BLaER1 (cell line): ENCODE results near the gene NGEF.

Source experiments
- H3K27ac ChIP-seq: shearing (Covaris generic); formaldehyde crosslinking; 2 replicates; pipeline ENCODE4 v1.8.1; 2022
- H3K27me3 ChIP-seq: shearing (Covaris generic); formaldehyde crosslinking; 2 replicates; pipeline ENCODE4 v1.8.1; 2022
- H3K36me3 ChIP-seq: shearing (Covaris generic); formaldehyde crosslinking; 2 replicates; pipeline ENCODE4 v1.8.1; 2022
- H3K4me1 ChIP-seq: shearing (Covaris generic); formaldehyde crosslinking; 2 replicates; pipeline ENCODE4 v1.8.1; 2022
- H3K4me2 ChIP-seq: shearing (Covaris generic); formaldehyde crosslinking; 2 replicates; pipeline ENCODE4 v1.8.1; 2022
- H3K4me3 ChIP-seq: shearing (Covaris generic); formaldehyde crosslinking; 2 replicates; pipeline ENCODE4 v1.8.1; 2022
- H3K9ac ChIP-seq: shearing (Covaris generic); formaldehyde crosslinking; 2 replicates; pipeline ENCODE4 v1.8.1; 2022
- H3K9me3 ChIP-seq: shearing (Covaris generic); formaldehyde crosslinking; 2 replicates; pipeline ENCODE4 v1.8.1; 2022
- H4K20me1 ChIP-seq: shearing (Covaris generic); formaldehyde crosslinking; 2 replicates; pipeline ENCODE4 v1.8.1; 2022
- Cebpa-rat ChIP-seq: shearing (Covaris generic); IDR thresholded peaks from 2 replicates; pipeline ENCODE4 v1.8.1; 2022

The NGEF gene

GRCh38 chr2:233000886-233001750, 11.9 kb downstream of the NGEF start:
- no peaks in the 10 kb centered on the region for H3K27me3 ChIP-seq
- H4K20me1 ChIP-seq = no peaks in the 10 kb centered on the region
- H3K4me1 ChIP-seq = peaks cover 8% of the 10 kb centered on the region
- H3K4me2 ChIP-seq = no peak overlapping the region
- H3K36me3 ChIP-seq = no peaks in the 10 kb centered on the region
- H3K27ac ChIP-seq = no peak overlapping the region
- H3K4me3 ChIP-seq = no peak overlapping the region
- H3K9me3 ChIP-seq = no peaks in the 10 kb centered on the region
- no peak overlapping the region for H3K9ac ChIP-seq
- no peak for TF ChIP-seq Cebpa-rat

- H3K36me3 ChIP-seq = no peaks in the 10 kb centered on the region
- H3K4me3 ChIP-seq = no peak overlapping the region
- TF ChIP-seq Cebpa-rat = no peak
- no peak overlapping the region for H3K9ac ChIP-seq
- H3K4me2 ChIP-seq = no peak overlapping the region
- H4K20me1 ChIP-seq = no peaks in the 10 kb centered on the region
- peaks cover 8% of the 10 kb centered on the region for H3K4me1 ChIP-seq
- H3K27ac ChIP-seq = no peak overlapping the region
- H3K27me3 ChIP-seq = no peaks in the 10 kb centered on the region
- no peaks in the 10 kb centered on the region; the same call in 1 of the 2 replicates for H3K9me3 ChIP-seq
Measured at GRCh38 chr2:232999354-232999753, 13.7 kb downstream of the NGEF start.

- no peak for TF ChIP-seq Cebpa-rat
- peaks cover 8% of the 10 kb centered on the region for H3K4me1 ChIP-seq
Measured at GRCh38 chr2:232998666-232998985, 14.4 kb downstream of the NGEF start.

GRCh38 chr2:232997749-232998665, 15.0 kb downstream of the NGEF start:
- Histone ChIP-seq H3K36me3 (no peaks in the 10 kb centered on the region), H3K27ac (no peak overlapping the region), H3K9me3 (no peaks in the 10 kb centered on the region; the same call in 1 of the 2 replicates), H4K20me1 (no peaks in the 10 kb centered on the region), H3K4me2 (no peak overlapping the region), H3K9ac (no peak overlapping the region), H3K4me3 (no peak overlapping the region), H3K27me3 (no peaks in the 10 kb centered on the region), H3K4me1 (peaks cover 5% of the 10 kb centered on the region)
- TF ChIP-seq Cebpa-rat = no peak

More at GRCh38 chr2:232998666-232998985, 14.4 kb downstream of the NGEF start:
- H3K9me3 ChIP-seq = no peaks in the 10 kb centered on the region; the same call in 1 of the 2 replicates
- H4K20me1 ChIP-seq = no peaks in the 10 kb centered on the region
- no peak overlapping the region for H3K9ac ChIP-seq
- H3K4me3 ChIP-seq = no peak overlapping the region
- no peak overlapping the region for H3K27ac ChIP-seq
- H3K27me3 ChIP-seq = no peaks in the 10 kb centered on the region
- H3K4me2 ChIP-seq = no peak overlapping the region
- no peaks in the 10 kb centered on the region for H3K36me3 ChIP-seq

- no peaks in the 10 kb centered on the region for H3K4me1 ChIP-seq
- H3K9ac ChIP-seq = no peak overlapping the region
- no peaks in the 10 kb centered on the region for H3K27me3 ChIP-seq
- no peaks in the 10 kb centered on the region for H3K36me3 ChIP-seq
- TF ChIP-seq Cebpa-rat = no peak
- no peaks in the 10 kb centered on the region for H4K20me1 ChIP-seq
- no peaks in the 10 kb centered on the region; the same call in 1 of the 2 replicates for H3K9me3 ChIP-seq
- H3K4me2 ChIP-seq = no peak overlapping the region
- no peak overlapping the region for H3K27ac ChIP-seq
- no peak overlapping the region for H3K4me3 ChIP-seq
Measured at GRCh38 chr2:232994446-232994845, 18.6 kb downstream of the NGEF start.

- Histone ChIP-seq H4K20me1 (no peaks in the 10 kb centered on the region), H3K4me3 (no peak overlapping the region), H3K9ac (no peak overlapping the region), H3K4me1 (no peaks in the 10 kb centered on the region), H3K36me3 (no peaks in the 10 kb centered on the region), H3K9me3 (no peaks in the 10 kb centered on the region; the same call in 1 of the 2 replicates), H3K27ac (no peak overlapping the region), H3K4me2 (no peak overlapping the region), H3K27me3 (no peaks in the 10 kb centered on the region)
- no peak for TF ChIP-seq Cebpa-rat
Measured at GRCh38 chr2:232993231-232993821, 19.7 kb downstream of the NGEF start.

GRCh38 chr2:232986155-232986554, 26.9 kb downstream of the NGEF start:
- H3K27me3 ChIP-seq = no peaks in the 10 kb centered on the region
- H3K9ac ChIP-seq = no peak overlapping the region
- H3K27ac ChIP-seq = no peak overlapping the region
- no peaks in the 10 kb centered on the region for H3K4me1 ChIP-seq
- H3K9me3 ChIP-seq = peaks cover 6% of the 10 kb centered on the region; the same call in 1 of the 2 replicates
- no peak overlapping the region for H3K4me3 ChIP-seq
- H3K4me2 ChIP-seq = no peak overlapping the region
- no peaks in the 10 kb centered on the region for H4K20me1 ChIP-seq
- H3K36me3 ChIP-seq = no peaks in the 10 kb centered on the region
- no peak for TF ChIP-seq Cebpa-rat

- H3K27ac ChIP-seq = no peak overlapping the region
- no peaks in the 10 kb centered on the region for H3K4me1 ChIP-seq
- no peak overlapping the region for H3K4me3 ChIP-seq
- H4K20me1 ChIP-seq = no peaks in the 10 kb centered on the region
- H3K36me3 ChIP-seq = no peaks in the 10 kb centered on the region
- no peak overlapping the region for H3K4me2 ChIP-seq
- no peak overlapping the region for H3K9ac ChIP-seq
- no peaks in the 10 kb centered on the region for H3K27me3 ChIP-seq
- TF ChIP-seq Cebpa-rat = no peak
- H3K9me3 ChIP-seq = peaks cover 6% of the 10 kb centered on the region; the same call in 1 of the 2 replicates
Measured at GRCh38 chr2:232984451-232985207, 28.4 kb downstream of the NGEF start.

- Histone ChIP-seq H3K9me3 (peaks cover 6% of the 10 kb centered on the region; the same call in 1 of the 2 replicates), H3K36me3 (no peaks in the 10 kb centered on the region), H3K27me3 (no peaks in the 10 kb centered on the region), H3K4me2 (no peak overlapping the region), H3K4me1 (peaks cover 3% of the 10 kb centered on the region; the same call in 1 of the 2 replicates), H3K9ac (no peak overlapping the region), H4K20me1 (no peaks in the 10 kb centered on the region), H3K27ac (no peak overlapping the region), H3K4me3 (no peak overlapping the region)
- TF ChIP-seq Cebpa-rat = no peak
Measured at GRCh38 chr2:232983669-232984140, 29.4 kb downstream of the NGEF start.
